K562 (cell line): ENCODE measurements around the gene POR. TPM values are rescaled to one million over a fixed set of nuclear protein-coding genes. Genes with fewer than 3 reads are reported as not detected.

Experiments used
- CCNT2 ChIP-seq: IDR thresholded peaks from 2 replicates; pipeline ENCODE4 v1.6.1; 2011; ENCODE audit warnings: borderline replicate concordance, low read depth, mild to moderate bottlenecking, moderate library complexity, mixed read lengths, low read length; ENCODE audit not compliant: insufficient read length; ENCODE audit errors: extremely low read depth
- CXXC5 ChIP-seq: fragments of 250-450 bp; sonication (Bioruptor Pico); IDR thresholded peaks from 2 replicates; pipeline ENCODE4 v1.8.0; 2022; ENCODE audit warnings: inconsistent platforms, mild to moderate bottlenecking, moderate library complexity
- ELF1 ChIP-seq: fragments of 200-800 bp; sonication (Bioruptor generic); IDR thresholded peaks from 2 replicates; pipeline ENCODE4 v1.6.1; 2016; ENCODE audit warnings: missing genetic modification characterization, missing compliant biosample characterization
- HDGF ChIP-seq: fragments of 450-650 bp; IDR thresholded peaks from 2 replicates; pipeline ENCODE4 v1.6.1; 2016
- ILF3 ChIP-seq: fragments of 450-650 bp; IDR thresholded peaks from 2 replicates; pipeline ENCODE4 v1.6.1; 2018; ENCODE audit warnings: antibody characterized with exemption, mild to moderate bottlenecking, moderate library complexity, borderline replicate concordance
- KLF6 ChIP-seq: fragments of 250-450 bp; sonication (Bioruptor Pico); IDR thresholded peaks from 2 replicates; pipeline ENCODE4 v1.4.0; 2020; ENCODE audit warnings: mild to moderate bottlenecking, moderate library complexity, borderline replicate concordance
- MEIS2 ChIP-seq: fragments of 450-650 bp; IDR thresholded peaks from 2 replicates; pipeline ENCODE4 v1.6.1; 2014; ENCODE audit warnings: mild to moderate bottlenecking; ENCODE audit not compliant: partially characterized antibody
- MTF1 ChIP-seq: fragments of 250-450 bp; sonication (Bioruptor Pico); IDR thresholded peaks from 2 replicates; pipeline ENCODE4 v1.9.0; 2021; ENCODE audit warnings: moderate library complexity, mild to moderate bottlenecking, inconsistent platforms, borderline replicate concordance
- MXD1 ChIP-seq: fragments of 250-450 bp; sonication (Bioruptor Pico); IDR thresholded peaks from 2 replicates; pipeline ENCODE4 v1.8.0; 2021; ENCODE audit warnings: borderline replicate concordance, mild to moderate bottlenecking, moderate library complexity; ENCODE audit not compliant: poor library complexity, severe bottlenecking
- NFE2L1 ChIP-seq: fragments of 450-650 bp; IDR thresholded peaks from 2 replicates; pipeline ENCODE4 v1.6.1; 2016; ENCODE audit warnings: missing genetic modification characterization, low read depth, mild to moderate bottlenecking, missing compliant biosample characterization, moderate library complexity, borderline replicate concordance
- SAFB ChIP-seq: fragments of 200-400 bp; formaldehyde crosslinking; IDR thresholded peaks from 2 replicates; pipeline ENCODE4 v1.6.1; 2017; ENCODE audit warnings: low read depth, low read length, borderline replicate concordance
- TCF7 ChIP-seq: sonication (generic); IDR thresholded peaks from 2 replicates; pipeline ENCODE4 v1.6.1; 2016; ENCODE audit warnings: antibody characterized with exemption, borderline replicate concordance
- TRIM28 ChIP-seq: fragments of 450-650 bp; IDR thresholded peaks from 2 replicates; pipeline ENCODE4 v1.6.1; 2017
- TSC22D4 ChIP-seq: fragments of 450-650 bp; IDR thresholded peaks from 2 replicates; pipeline ENCODE4 v1.6.1; 2016; ENCODE audit warnings: missing genetic modification characterization, missing biosample characterization, control low read depth
- ZNF561 ChIP-seq: fragments of 450-650 bp; formaldehyde crosslinking; conservative IDR thresholded peaks from 2 replicates; pipeline ENCODE4 v1.4.0; 2020; ENCODE audit warnings: mild to moderate bottlenecking, moderate library complexity
- polyA plus RNA-seq, 8 experiments: library from polyadenylated mRNA; depleted of rRNA in 4 of 8; stranded (reverse) in 5 of 8; unstranded in 3 of 8; fragments of >200 nt; fragmentation: Nextera tagmentation in 2 of 8; fragmentation: Illumina TruSeq in 1 of 8; extraction: Ambion mirVana in 2 of 8; extraction: Trizol in 1 of 8; gene quantifications; 2 replicates each; pipeline versions ENCODE4 v1.2.1 to v1.2.3, GENCODE V29; 2011 to 2014; ENCODE audit warnings: inconsistent platforms in 1 of 8, missing spikeins in 1 of 8
- total RNA-seq, 7 experiments: library from RNA; depleted of rRNA in 6 of 7; stranded (reverse); fragments of >200 nt in 6 of 7; fragmentation: Illumina TruSeq in 2 of 7; extraction: Trizol in 2 of 7; gene quantifications; 2 replicates each; pipeline versions ENCODE4 v1.2.1 to v1.2.3, GENCODE V29; 2011 to 2021; ENCODE audit warnings: low replicate concordance in 1 of 7
- TF ChIP-seq, protein P1 (sequence below): fragments of 200-800 bp; sonication (Bioruptor generic); IDR thresholded peaks from 2 replicates; pipeline ENCODE4 v1.6.1; 2017; ENCODE audit warnings: missing genetic modification characterization, missing compliant biosample characterization
- TF ChIP-seq, protein P2 (sequence below), 2 experiments: fragments of 150-350 bp in 1 of 2; IDR thresholded peaks; 2 replicates each; pipeline ENCODE4 v1.6.1; 2012 to 2016; ENCODE audit warnings: low read depth in 2 of 2, low read length in 2 of 2, mild to moderate bottlenecking in 1 of 2, moderate library complexity in 1 of 2
- TF ChIP-seq, protein P3 (sequence below), 2 experiments: fragments of 450-650 bp in 1 of 2; IDR thresholded peaks; 2 replicates each; pipeline ENCODE4 v1.6.1; 2011 to 2017; ENCODE audit warnings: low read depth in 2 of 2, antibody characterized with exemption in 1 of 2, borderline replicate concordance in 1 of 2, low read length in 1 of 2, mild to moderate bottlenecking in 1 of 2, mixed read lengths in 1 of 2; ENCODE audit not compliant: control insufficient read depth in 1 of 2

The POR gene
- total and polyA plus RNA-seq, 9 of the 15 experiments (the other 6 are each of a cell fraction or from before 2014, with no cell fraction given) = 4.7 to 142 (median 40.8) TPM

DNA sequence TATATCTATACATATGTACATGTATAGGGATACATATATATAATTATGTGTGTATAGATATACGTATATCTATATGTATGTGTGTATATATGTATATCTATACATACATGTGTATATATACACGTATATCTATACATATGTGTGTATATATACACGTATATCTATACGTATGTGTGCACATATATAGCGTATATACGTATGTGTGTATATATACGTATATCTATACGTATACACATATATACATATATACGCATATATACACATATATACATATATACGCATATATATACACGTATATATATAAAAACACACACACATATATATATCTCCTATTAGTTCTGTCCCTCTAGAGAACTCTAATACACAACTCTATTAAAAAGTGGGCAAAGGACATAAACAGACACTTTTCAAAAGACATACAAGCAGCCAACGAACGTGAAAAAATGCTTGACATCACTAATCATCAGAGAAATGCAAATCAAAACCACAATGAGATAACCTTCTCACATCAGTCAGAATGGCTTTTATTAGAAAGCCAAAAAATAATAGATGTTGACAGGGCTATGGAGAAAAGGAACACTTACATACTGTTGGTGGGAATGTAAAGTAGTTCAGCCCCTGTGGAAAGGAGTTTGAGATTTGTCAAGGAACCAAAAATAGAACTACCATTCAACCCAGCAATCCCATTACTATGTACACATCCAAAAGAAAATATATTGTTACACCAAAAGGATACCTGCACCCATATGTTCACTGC lies 101.4 kb downstream of the POR start (continued):
- no peak for TF ChIP-seq ZNF561 (CRISPR knock-in tag)
- no peak for TF ChIP-seq TSC22D4
- TF ChIP-seq NFE2L1 (tag) = no peak
- TF ChIP-seq TCF7 = no peak
- TF ChIP-seq, protein P1, sequence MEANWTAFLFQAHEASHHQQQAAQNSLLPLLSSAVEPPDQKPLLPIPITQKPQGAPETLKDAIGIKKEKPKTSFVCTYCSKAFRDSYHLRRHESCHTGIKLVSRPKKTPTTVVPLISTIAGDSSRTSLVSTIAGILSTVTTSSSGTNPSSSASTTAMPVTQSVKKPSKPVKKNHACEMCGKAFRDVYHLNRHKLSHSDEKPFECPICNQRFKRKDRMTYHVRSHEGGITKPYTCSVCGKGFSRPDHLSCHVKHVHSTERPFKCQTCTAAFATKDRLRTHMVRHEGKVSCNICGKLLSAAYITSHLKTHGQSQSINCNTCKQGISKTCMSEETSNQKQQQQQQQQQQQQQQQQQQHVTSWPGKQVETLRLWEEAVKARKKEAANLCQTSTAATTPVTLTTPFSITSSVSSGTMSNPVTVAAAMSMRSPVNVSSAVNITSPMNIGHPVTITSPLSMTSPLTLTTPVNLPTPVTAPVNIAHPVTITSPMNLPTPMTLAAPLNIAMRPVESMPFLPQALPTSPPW (CRISPR knock-in tag) = no peak
- no peak for TF ChIP-seq ELF1 (tag)
- no peak for TF ChIP-seq HDGF
- peak; percentile 78; the same call in 1 of the 2 replicates for TF ChIP-seq KLF6 (CRISPR knock-in tag)
- peak; percentile 99 for TF ChIP-seq MTF1 (CRISPR knock-in tag)
- TF ChIP-seq TRIM28 = no peak
- no peak for TF ChIP-seq MEIS2
- TF ChIP-seq, protein P2, sequence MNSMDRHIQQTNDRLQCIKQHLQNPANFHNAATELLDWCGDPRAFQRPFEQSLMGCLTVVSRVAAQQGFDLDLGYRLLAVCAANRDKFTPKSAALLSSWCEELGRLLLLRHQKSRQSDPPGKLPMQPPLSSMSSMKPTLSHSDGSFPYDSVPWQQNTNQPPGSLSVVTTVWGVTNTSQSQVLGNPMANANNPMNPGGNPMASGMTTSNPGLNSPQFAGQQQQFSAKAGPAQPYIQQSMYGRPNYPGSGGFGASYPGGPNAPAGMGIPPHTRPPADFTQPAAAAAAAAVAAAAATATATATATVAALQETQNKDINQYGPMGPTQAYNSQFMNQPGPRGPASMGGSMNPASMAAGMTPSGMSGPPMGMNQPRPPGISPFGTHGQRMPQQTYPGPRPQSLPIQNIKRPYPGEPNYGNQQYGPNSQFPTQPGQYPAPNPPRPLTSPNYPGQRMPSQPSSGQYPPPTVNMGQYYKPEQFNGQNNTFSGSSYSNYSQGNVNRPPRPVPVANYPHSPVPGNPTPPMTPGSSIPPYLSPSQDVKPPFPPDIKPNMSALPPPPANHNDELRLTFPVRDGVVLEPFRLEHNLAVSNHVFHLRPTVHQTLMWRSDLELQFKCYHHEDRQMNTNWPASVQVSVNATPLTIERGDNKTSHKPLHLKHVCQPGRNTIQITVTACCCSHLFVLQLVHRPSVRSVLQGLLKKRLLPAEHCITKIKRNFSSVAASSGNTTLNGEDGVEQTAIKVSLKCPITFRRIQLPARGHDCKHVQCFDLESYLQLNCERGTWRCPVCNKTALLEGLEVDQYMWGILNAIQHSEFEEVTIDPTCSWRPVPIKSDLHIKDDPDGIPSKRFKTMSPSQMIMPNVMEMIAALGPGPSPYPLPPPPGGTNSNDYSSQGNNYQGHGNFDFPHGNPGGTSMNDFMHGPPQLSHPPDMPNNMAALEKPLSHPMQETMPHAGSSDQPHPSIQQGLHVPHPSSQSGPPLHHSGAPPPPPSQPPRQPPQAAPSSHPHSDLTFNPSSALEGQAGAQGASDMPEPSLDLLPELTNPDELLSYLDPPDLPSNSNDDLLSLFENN (IDR thresholded peaks at IDR 0.05; ENCODE audit: low read depth in 2 of 2, low read length in 2 of 2) = no peak
- TF ChIP-seq MXD1 (CRISPR knock-in tag) = peak; percentile 52
- TF ChIP-seq CCNT2 = no peak
- no peak for TF ChIP-seq CXXC5 (CRISPR knock-in tag)
- no peak for TF ChIP-seq ILF3
- no peak for TF ChIP-seq SAFB
- TF ChIP-seq, protein P3, sequence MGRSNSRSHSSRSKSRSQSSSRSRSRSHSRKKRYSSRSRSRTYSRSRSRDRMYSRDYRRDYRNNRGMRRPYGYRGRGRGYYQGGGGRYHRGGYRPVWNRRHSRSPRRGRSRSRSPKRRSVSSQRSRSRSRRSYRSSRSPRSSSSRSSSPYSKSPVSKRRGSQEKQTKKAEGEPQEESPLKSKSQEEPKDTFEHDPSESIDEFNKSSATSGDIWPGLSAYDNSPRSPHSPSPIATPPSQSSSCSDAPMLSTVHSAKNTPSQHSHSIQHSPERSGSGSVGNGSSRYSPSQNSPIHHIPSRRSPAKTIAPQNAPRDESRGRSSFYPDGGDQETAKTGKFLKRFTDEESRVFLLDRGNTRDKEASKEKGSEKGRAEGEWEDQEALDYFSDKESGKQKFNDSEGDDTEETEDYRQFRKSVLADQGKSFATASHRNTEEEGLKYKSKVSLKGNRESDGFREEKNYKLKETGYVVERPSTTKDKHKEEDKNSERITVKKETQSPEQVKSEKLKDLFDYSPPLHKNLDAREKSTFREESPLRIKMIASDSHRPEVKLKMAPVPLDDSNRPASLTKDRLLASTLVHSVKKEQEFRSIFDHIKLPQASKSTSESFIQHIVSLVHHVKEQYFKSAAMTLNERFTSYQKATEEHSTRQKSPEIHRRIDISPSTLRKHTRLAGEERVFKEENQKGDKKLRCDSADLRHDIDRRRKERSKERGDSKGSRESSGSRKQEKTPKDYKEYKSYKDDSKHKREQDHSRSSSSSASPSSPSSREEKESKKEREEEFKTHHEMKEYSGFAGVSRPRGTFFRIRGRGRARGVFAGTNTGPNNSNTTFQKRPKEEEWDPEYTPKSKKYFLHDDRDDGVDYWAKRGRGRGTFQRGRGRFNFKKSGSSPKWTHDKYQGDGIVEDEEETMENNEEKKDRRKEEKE (IDR thresholded peaks at IDR 0.05; ENCODE audit: borderline replicate concordance in 1 of 2, control insufficient read depth in 1 of 2, low read depth in 2 of 2, low read length in 1 of 2) = no peak
